Measurements from ENCODE around the gene NTRK2. TPM values are rescaled to one million over a fixed set of nuclear protein-coding genes. Genes with fewer than 3 reads are reported as not detected.

Gene NTRK2
- total RNA-seq, 1 donor from 2014 or later: 9.8 TPM

DNA sequence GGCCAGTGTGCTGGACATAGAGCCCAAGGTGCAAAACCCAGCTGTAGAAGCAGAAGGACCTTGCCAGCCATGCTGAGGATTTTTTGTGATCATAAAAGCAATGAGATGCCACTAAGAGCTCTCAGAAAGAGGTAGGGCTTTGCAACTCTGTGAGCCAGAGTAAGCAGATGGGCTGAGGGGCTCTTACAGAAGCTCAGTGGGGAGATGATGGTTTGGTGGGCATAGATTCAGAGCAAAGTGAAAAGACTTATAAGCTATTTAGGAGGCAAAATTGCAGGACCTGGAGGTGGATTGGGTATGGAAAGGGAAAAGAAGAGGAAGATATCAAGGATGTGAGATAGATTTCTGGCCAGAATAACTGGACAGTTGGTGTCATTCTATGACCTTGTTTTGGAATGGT, 302.0 kb downstream of the NTRK2 start:
- DNase-seq (ENCODE audit: low read depth): no peak

DNA sequence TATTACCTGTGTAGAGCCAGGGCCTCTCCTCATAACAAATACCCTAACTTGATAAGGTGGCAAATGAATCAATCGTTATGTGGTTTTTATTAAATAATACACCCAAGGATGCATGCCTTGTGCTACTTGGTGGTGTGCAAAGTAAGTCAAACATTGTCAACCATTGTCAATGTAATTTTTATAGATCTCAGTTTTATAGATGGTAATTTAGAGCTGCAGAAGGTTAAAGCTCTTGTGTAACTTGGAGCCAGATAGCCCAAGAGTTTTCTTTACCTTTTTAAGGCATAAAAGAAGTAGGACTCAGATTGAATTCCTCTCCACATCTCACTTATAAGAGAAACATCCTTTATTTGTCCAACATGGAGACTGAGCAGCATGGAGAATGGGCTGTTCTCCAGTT, 304.7 kb downstream of the NTRK2 start:
- DNase-seq (ENCODE audit: low read depth): no peak

DNA sequence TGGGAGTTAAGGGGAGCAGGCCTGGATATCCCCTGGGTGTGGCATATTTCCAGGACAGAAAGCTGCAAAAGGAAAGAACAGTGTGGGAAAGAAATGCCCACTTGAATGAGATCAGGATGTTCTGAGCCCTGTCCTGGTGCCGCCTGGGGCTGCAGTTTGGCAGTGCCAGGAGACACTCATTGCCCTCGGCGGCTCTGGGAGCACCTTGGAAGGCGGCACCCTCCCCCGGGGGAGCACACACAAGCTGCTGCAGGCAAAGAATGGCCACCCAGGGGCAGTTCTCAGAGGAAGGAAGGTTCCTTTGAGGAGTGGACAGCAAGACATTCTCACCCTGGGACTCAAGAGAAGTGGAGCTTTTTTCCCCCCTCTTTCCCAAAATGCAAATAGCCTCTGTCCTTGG, 305.3 kb downstream of the NTRK2 start:
- no peak for DNase-seq (ENCODE audit: low read depth)

DNA sequence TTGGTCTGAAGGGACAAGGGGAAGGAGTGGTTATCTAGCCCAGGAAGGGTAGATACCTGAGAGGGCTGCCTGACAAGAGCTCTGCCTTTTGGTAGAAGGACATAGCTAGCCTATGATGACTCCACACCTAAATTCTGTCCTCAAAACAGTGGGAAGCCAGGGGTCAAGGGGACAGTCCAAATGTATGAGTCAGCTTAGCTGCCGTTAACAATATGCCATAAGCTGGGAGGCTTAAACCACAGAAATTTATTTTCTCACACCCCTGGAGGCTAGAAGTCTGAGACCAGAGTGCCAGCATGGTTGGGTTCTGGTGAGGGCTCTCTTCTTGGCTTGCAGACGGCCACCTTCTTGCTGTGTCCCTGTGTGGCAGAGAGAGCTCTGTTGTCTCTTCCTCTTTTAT, 306.4 kb downstream of the NTRK2 start:
- DNase-seq (ENCODE audit: low read depth): peak; percentile 37

DNA sequence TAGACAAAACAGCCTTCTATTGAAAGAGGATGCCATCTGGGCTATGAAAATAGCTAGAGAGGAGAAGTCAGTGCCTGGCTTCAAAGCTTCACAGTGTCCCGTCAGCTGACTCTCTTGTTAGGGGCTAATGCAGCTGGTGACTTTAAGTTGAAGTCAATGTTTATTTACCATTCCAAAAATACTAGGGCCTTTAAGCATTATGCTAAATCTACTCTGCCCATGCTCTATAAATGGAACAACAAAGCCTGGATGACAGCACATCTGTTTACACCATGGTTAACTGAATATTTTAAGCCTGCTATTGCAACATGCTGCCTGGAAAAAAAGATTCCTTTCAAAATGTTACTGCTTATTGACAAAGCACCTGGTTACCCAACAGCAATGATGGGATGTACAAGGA, 309.1 kb downstream of the NTRK2 start:
- peak; percentile 59 for DNase-seq (ENCODE audit: low read depth)

DNA sequence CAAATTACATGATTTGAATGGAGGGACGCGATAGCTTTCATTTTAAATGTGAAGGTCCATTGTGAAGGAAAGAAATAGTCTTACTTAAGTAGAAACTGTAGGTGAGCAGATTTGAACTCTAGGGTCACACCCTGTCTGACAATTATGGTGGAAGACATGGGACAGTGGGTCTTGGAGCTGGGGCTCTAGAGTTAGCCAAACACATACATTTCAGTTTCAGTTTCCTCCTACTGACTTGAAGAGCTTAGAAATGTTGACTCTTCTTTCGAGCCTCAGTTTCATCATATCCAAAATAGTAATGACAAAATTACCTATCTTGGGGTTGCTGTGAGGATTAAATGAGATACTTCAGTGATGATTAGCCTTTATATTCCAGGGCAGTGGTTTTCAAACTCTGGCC, 314.2 kb downstream of the NTRK2 start:
- DNase-seq (ENCODE audit: low read depth): no peak

DNA sequence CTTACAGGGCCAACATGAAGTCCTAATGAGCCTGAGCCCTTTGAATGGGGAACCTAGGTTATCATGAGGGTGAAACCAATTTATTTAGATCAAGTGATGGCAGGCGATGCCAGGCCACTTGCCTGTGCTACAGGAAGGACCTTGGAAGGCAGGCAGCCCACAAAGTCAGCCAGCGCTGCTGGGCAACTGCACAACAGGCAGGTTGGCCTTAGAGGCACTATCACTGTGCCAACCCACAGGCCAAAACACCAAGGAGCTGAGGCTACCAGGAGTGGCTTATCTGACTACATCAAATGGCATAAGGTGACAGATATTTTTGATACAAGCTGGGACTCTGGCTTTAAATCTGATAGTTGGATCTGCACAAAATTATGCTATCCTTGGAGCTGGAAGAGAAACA, 319.1 kb downstream of the NTRK2 start:
- DNase-seq (ENCODE audit: low read depth): no peak

DNA sequence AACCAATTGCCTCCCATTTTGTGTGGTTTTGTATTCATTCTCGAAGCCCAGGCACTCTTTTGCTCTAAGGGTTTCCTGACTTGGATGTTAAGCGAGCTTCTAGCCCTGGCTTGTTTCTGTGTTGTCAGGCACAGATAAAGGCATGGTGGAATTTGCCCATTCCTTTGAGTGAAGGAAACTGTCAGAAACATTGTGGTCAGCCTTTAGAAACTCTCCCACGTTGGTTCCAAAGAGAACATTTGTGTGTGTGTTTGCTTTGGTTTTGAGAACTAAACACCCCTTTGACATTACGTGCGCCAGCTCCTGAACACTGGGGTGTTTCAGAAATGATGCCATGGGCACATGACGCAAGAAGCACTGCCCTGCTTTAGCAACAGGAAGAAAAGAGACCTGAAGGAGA, 320.9 kb downstream of the NTRK2 start:
- DNase-seq (ENCODE audit: low read depth): peak; percentile 49

DNA sequence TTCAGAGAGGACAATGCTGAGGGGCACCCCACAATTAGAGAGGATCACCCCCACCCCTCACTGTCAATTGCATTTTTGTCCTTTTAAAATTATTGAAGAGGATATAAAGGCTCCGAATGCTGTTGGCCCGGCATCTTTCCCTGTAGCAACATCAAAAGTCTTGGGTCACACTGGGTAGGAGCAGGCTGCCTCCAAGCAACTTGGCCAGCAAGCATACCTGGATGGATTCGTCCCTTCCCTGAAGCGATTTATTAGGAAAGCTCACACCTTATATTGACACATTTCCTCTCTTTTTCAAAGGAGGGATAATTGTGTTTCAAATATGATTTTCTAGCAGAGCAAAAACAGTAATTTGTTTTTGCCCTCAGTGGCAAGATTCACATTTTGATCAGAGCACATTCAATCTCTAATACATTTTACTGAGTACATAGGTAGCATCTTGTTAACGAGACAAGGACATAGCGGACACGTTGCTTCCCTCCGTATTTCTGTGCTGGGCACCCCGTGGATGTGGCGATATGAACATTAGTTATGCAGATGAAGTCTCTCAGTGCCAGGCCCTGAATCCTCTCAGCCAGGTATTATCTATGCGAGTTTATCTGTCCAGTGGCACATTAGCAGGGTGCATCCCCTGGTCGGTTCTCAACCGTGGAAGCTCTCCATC, 321.5 kb downstream of the NTRK2 start:
- DNase-seq (ENCODE audit: low read depth): no peak

DNA sequence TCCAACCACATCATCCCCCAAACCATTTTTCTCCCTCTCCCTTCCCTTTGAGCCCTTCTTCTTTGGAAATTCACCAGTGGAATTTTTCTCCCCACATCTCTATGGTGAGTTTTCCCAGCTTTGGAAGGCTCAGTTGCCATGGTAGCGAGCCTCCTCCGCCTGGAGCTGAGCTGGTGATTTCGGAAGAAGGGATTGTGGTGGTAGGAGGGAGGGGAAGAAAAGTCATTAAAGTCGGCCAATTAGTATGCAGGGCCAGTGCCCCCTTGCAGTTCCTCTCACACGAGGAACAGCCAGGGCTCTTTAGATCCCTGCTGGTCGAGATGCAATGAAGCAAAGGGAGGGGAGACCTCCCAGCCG, 322.0 kb downstream of the NTRK2 start:
- no peak for DNase-seq (ENCODE audit: low read depth)

DNA sequence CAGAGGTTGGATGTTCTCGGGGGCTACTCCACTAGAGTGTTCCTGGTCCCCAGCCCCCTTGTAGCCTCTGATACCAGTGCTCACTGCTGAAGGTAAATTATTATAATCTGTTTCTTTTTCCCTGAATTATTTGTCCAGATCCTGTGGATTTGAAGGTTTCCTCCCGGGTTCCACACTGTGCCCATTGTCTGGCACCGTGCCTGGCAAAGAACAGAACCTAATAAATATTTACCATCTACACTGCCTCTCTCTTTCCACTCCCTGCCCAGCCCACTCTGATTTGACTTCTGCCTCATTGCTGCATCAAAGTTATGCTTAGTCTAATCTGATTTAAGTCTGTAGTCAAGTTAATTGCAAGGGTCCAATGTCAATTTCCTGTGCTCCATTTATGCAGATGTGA, 322.9 kb downstream of the NTRK2 start:
- no peak for DNase-seq (ENCODE audit: low read depth)

DNA sequence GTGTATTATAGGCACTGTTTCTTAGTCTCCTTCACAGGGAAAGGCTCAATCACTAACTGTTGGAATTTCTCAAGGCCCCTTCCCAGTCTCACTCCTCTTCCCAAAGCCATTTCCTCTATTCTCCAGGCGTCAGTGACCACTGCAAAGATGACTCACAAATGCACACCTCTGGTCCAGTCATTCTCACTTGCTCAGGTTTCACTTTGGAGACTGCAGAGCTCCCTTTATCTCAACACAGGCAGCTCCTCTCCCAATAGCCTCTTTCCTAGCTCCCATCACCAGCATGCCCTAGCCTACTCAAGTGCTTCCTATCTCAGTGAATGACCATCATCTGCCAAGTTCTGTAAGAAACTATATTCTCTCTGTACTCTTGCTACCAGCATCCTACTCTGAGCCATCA, 323.6 kb downstream of the NTRK2 start:
- DNase-seq (ENCODE audit: low read depth): peak; percentile 67

DNA sequence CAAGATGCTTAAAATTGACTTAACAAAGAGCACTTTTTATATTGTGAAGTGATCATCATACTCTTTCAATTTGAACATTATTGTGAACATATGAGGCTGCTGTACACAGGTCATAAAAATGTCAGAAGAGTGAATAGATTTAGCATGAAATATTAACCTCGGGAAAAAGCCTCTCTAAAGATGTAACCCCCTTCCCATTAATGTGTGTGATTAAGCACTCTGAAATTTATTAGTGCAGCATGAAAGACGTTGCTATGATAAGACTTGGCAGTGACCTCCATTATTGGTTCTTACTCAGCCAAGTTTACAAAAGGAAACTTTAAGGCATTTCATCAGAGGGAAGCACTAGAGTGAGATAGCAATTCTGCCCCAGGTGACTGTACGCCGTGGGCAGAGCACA, 326.5 kb downstream of the NTRK2 start:
- DNase-seq (ENCODE audit: low read depth): peak; percentile 32

DNA sequence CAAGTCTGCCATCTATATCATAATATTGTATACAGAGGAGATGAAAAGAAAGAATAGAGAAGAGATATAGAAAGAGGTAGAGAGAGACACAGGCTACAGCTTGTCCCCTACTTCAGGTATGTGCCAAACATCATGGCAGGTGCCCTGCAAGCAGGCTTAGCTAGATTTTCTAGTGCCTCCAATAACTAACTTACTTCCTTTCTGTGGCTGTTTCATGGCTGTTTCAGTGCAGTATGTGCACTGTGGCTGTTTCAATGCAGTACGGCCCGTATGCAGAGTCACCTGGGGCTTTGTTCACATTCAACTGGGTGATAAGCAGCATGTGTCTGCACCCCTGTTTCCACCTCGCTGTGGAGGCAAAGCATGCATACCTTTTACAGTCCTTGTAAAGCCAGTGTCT, 327.2 kb downstream of the NTRK2 start:
- DNase-seq (ENCODE audit: low read depth): no peak

DNA sequence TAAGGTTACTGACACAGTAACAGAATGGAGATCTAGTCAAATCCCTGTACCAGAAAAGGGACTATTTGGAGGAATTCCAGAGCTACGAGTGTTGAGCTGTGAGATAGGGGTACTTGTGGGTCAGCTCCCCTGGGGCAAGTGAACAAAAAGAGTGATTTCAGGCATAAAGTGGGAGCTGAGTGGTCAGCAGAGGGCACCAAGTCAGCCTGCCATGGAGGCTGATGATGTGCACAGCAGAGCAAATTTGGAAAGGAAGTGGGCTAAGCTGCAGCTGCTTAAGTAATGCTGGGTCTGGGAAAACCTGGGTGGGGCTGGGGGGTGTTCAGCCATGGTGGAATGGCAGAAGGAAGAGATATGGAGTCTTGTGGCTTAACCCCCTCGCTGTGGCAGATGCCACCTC, 327.9 kb downstream of the NTRK2 start:
- no peak for DNase-seq (ENCODE audit: low read depth)

DNA sequence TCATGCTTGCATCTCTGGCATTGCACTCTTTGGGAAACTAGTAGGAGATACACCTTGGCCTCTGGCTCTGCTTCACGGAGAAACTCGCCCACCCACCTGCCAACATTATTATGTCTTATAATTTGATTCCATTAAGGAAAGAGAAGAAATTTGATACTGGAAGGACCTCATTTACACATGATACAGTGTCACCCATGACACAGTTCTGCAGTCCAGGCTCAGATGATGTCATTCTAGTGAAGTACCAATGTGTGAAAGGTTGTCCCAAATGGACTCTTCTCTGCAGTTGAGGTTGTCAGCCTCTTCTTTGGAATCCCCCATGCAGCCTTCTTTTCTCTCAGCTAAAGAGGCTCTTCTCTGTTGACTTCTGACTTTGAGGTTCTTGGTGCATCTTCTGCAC, 329.1 kb downstream of the NTRK2 start:
- DNase-seq (ENCODE audit: low read depth): no peak

DNA sequence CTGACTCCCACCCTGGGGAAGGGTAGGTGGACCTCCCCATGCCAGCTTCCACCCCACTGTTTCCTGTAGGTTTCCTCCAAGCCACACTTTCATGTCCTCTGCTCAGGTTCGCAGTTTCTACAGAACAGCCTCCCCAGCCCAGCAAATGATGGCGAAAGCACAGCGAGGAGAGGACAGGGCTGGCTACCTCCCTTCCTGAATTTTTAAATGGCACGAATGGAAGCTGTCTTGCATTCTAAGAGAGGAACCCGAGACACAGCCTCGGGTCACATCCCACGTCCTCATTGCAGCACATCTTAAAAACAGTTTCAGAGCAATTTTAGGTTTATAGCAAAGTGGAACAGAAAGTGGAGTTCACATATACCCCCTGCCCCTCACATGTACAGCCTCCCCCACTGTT, 330.3 kb downstream of the NTRK2 start:
- DNase-seq (ENCODE audit: low read depth): no peak

DNA sequence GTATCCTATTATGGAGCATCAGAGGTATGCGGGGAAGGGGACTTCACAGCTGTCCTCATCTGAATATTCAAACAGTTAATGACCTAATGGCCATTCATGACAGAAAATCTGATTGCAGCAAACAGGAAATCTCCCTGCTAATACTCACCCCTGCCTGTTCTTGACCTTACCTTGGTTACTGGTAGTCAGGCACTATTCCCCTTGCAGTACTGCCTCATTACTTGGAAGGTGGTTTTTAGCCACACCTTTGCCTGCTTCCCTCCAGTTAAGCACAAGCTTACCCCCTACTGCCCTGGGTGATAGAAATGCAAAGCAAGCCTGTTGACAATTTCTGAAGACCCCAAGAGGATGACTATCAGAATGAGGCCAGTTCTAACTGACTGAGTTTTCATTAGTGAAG, 332.4 kb downstream of the NTRK2 start:
- no peak for DNase-seq (ENCODE audit: low read depth)

DNA sequence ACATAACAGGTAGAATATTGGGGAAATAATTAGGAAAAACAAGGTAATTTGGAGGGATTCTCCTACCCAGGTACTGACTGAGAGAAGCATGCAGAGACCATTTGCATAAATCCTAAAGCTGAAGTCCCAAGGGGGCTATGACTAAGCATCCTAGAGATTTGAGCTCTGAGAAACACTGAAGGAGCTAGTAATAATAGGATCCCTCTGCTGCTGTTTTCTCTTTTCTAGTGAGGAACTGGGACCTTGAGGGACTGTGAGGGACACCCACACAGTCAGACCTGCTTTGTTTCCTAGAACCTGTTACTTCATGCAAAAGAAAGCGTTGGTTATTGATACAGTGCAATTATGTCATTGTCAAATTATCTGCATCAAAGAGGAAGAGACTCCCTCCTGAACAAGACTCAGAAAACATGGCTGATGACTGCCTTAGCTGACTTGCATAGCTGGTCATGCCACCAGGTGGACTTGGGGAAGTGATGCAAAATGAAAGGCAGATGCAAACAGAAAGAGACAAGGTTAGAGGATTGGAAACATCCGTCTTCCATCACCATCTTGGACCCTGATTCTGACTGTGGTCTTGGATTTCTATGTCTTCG, 335.4 kb downstream of the NTRK2 start:
- no peak for DNase-seq (ENCODE audit: low read depth)

DNA sequence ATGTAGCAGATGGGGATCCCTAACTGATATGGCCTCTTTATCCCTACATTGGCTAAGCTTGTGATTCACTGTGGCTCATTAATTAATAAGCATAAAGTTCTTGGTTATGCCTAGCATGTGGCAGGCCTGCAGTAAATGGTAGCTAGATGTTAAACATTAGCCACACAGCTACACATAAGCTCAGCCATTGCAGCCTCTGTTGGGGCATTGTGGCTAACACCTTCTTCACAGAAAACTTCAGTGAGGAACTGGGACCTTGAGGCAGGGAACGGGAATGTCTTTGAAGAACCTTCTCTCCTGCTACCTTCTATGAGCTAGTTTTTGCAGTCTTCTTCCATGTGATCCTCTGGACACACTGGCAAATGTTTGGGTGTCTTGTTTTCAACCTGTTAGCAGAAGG, 338.2 kb downstream of the NTRK2 start:
- peak; percentile 57 for DNase-seq (ENCODE audit: low read depth)

DNA sequence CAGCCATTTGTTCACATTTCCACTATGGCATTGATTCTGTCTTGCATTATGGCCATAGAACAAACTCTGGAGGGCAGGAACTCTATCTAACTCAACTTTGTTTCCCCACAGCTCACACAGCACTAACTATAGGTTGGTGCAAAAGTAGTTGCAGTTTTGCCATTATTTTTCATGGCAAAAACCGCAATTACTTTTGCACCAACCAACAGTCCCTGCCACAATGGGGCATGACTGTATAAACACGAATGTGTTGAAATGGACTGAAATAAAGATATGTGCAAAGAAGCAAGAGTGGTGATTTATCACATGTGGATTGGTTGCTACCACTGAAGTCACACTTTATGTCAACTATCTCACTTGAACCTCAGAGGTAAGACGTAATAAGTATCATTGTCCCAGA, 338.7 kb downstream of the NTRK2 start:
- no peak for DNase-seq (ENCODE audit: low read depth)

DNA sequence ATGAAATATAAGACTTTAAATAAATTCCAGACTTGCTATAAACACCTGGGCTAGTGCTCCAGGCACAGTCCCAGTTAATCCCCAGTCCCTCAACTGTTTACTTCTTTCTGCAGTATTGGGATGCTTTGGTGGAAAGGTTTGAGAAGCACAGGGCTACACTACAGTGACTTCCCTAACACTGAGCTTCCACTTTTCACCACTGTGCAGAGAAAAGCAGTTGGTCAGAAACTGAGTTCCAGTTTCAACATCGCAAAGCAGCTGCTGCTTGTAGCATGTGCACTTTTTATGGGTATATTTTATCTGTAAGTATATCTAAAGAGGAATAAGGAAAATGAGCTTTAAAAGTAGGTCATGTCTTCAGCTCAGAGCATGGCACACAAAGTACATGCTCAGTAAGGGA, 339.7 kb downstream of the NTRK2 start:
- no peak for DNase-seq (ENCODE audit: low read depth)

DNA sequence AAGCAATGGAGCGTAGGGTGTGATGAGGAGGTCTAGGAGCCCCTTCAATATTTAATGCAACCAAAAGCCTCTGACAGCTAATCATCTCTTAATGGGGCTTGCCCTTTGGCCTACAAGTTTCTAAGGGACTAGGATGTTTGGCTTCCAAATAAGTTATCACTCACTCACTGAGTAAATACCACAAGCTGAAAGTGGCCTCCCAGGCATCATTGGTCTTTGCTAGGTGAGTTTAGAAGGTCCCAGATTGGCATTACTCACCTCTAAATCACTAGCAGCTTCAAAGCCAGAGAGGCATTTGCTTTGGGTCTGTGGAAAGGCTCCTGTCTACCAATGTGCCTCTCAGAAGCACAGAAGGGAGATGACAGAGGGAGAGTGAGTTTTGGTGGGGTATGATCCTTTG, 344.2 kb downstream of the NTRK2 start:
- DNase-seq (ENCODE audit: low read depth): peak; percentile 82

DNA sequence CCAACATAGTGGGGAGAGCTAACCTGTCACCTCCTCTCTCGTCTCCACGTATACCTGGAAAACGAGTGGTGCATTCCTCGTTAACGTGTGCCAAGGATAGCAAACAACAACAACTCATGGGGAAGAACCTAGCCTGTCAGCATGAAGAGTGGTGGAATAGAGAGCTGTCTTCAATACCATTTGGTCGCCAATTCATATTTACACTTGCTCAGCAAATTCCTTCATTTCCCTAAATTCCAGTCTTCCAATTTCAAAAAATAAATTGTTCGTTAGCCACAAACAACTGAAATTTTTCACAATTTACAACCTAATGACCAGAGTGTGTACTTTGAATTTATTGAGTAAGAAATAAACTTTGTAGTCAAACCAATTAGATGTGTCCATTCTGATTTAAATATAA, 344.8 kb downstream of the NTRK2 start:
- no peak for DNase-seq (ENCODE audit: low read depth)
